Stimulated activated CD4-positive, alpha-beta T cell treated with anti-CD3 and anti-CD28 coated beads, Interleukin-4, amount 100 ng/mL, for 48 hours (primary cell): ENCODE results near the gene HMOX2.

Experiments used
- DNase-seq, 2 donors: peaks; one replicate each; pipeline ENCODE4 v3.0.0-alpha.2; 2020; ENCODE audit warnings: low read depth in 2 of 2

HMOX2 gene

DNA sequence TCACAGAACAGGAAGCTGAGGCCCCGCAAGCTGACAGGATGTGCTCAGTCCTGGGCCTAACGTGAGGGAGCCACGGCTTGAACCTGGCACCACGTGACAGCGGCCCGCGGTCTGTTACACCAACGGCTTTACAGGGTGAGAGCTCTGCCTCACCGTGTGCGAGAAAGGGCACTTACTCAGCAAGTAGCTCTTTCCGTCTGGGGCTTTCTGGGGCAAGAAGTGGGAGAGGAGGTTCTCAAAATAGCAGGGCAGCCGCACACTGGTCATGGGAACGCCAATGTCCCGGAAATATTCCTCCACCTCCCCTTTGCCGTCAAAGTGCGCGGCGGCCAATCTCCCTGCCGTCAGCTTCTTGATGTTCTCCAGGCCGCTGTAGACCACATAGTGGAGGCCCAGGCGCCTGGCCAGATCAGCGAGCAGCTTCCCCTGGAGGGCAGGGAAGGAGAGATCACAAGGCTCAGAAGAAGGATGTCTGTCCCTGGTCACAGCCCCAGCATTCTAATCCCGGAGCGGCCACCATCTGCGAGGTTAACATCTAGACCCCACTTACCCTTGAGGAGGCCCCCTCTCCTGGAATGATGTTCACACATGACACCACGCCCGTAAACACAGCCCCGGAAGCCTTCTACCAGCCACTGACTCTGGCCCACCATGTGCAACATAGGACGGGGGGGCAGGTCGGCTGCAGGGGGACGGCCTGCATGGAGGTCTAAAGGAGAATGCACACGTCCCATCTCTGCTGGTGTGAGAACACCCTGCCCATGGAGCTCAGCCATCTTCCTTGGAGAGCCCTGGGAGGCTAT lies 10.0 kb upstream of the HMOX2 start:
- DNase-seq = peak in 1 of 2 donors; percentile 54

DNA sequence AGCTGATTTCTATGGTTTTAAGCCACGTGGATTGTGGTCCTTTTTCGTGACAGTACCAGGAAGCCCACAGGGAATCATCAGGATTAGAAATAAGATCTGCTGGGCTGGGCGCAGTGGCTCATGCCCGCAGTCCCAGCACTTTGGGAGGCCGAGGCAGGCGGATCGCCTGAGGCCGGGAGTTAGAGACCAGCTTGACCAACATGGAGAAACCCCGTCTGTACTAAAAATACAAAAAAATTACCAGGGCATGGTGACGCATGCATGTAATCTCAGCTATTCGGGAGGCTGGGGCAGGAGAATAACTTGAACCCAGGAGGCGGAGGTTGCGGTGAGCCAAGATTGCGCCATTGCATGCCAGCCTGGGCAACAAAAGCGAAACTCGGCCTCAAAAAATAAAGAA lies 8.3 kb upstream of the HMOX2 start:
- DNase-seq = no peak

DNA sequence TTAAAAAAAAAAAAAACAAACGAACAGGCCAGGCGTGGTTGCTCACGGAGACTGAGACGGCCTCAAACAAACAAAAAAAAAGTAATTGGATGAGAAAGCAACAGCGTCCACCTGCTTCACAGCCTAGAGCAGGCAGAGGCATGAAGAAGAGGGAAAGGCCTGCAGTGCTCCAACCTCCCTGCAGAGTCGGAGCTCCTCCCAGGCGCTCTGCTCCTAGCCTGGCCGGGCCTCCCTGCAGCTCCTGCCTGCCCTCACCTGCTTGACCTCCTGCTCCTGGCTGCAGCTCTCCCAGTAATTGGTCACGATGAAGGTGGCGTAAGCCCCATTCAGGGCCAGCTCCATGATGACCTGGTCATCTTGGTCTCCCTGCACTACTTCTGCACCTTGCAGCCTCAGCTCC lies 7.2 kb upstream of the HMOX2 start:
- no peak for DNase-seq

DNA sequence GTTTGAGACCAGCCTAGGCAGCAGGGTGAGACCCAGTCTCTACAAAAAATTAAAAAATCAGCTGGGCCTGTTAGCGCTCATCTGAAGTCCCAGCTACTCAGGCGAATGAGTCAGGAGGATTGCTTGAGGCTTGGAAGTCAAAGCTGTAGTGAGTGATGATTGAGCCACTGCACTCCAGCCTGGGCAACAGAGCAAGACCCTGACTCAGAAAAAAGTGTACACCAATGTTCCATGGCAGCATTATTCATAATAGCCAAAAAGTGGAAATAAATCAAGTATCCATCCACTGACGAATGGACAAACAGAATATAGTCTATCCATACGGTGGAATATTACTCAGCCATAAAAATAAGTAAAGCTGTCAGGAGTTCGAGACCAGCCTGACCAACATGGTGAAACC lies 4.3 kb upstream of the HMOX2 start:
- no peak for DNase-seq

DNA sequence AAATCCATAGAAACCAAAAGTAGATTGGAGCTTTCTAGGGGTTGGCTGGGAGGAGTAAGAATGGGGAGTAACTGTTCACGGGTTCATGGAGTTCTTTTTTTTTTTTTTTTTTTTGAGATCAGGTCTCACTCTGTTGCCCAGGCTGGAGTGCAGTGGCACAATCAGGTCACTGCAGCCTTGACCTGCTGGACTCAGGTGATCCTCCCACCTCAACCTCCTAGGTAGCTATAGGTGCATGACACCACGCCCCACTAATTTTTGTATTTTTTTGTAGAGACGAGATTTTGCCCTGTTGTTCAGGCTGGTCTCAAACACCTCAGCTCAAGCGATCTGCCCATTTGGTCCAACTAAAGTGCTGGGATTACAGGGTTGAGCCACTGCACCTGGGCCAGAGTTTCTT lies 3.3 kb upstream of the HMOX2 start:
- DNase-seq = no peak

DNA sequence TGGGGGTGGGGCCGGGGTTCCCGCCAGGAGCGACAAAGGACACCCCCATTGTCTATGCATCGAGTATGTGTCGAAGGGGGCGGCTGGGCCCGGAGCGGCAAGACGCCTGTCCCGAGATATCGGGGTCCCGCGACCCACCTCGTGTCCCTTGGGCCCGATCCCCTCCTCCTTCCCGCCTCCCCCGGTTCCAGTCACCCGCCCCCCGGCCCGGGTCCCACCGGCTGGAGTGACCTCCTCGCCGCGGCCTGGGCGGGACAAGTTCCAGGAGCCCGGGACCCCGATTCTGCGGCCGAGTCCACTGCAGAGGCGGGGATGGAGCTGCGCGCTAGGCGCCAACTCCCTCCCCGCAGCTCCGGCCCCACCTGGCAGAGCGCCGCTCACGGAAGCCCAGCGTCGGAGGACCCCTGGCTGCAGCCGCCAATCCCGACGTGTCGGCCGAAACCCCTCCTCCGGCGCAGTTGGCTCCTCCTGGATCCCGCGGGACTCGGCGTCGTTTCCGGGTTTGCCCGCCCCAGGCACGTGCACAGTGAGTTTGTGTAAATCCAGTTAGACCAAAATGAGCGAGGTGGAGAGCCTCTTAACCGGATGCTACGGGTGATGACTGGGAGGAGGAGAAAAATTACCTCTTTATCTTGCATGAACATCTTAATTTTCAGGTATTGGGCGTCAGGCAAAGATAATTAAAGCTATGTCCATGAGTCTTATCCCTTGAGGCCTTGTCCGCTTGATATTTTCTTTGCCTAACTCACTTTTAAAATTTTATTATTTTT lies 1.8 kb upstream of the HMOX2 start, which contains the start of gene NMRAL1:
NMRAL1 (minus strand) TSS at position 434 of the 770 bp plus-strand sequence. CDS start 493 bp downstream, outside the sequence.
- DNase-seq = peak; percentile 89 to 90

DNA sequence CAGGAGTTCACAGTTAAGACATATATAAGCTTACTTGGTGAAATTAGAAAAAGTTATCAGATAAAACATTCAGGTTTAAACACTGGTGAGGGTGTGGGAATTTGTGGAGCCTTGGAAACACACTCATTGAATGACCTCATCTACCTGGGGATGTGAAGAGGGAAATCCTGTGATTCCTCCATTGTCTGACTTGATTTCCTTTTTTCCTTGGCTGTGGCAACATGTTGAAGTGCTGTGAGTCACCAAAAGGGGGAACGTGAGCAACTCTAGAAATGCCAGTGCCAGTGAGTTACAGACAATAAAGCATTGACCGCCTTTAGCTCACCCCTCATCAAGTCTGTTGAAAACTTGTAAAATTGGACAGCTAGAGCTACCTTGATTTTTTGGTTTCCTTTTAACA lies 1.8 kb downstream of the HMOX2 start:
- DNase-seq = no peak

DNA sequence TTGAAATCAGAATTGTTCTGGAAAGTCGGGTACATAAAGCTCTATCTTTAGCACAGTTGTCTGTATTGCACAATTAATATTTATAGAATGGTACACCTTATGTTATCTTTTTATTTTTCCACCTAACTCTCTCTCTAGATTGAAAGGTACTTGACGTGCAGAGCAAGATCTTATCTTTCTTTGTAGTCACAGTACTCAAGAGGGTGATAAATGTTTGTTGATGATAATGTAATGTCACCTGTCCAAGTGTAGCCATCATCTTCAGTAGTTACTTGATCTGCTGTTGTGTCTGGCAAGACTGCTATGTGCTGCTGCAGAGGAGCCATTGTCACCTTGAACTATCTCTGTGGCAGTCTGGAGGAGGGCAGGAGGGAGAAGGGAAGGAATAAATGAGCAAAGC lies 5.3 kb downstream of the HMOX2 start:
- no peak for DNase-seq

DNA sequence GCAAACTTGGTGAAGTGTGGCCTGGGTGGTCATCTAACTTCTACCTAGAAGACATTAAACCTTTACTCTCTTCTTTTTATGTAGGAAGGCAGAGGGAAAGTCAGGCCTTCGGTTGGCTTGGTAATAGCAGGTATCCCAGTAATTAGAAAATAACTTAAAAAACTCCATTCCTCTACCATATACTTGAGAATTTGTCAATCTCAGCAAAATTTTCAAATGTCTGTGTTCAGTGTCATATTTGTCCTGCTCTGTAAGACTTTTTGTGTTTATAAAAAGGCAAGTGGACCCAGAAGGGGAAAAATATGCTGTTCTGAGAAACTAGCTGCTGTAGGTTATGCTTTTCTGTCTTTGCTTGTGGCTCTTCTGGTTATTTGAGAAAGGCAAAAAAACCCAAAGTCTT lies 5.8 kb downstream of the HMOX2 start:
- DNase-seq = no peak

DNA sequence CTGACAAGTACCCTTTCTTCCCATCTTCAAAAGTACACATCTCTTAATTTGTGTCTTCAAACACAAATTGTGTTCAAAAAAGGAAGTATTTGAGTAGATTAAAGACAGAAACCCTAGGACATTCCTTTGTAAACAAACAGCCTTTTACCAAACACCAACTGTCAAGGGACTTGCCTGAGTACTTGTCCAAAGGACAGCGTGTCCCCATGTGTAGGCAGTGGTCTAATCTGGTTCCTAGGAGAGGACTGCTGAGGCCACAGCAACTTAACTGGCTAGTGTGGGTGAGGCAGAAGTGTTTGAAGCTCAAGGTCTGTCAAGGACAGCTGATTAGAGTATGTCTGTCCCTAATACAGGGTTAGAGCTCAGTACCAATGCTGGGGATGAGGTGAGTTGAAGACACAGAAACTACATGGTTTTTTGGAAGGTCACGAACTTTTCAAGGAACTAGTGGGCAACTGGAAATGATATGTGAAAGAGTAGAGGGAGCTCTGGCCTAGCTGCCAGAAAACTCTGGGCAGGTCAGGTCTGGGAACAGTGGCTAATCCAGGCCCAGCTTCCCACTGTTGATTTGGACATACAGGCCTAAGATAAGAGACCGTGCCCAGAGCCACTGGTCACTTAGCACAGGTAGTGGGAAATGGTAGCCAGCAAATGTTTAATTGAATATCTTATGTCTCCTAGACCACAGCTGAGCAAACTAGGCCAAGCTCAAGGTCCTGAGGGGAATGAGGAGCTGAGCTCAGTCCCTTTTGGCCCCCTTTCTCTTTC lies 10.1 kb downstream of the HMOX2 start:
- DNase-seq = no peak

DNA sequence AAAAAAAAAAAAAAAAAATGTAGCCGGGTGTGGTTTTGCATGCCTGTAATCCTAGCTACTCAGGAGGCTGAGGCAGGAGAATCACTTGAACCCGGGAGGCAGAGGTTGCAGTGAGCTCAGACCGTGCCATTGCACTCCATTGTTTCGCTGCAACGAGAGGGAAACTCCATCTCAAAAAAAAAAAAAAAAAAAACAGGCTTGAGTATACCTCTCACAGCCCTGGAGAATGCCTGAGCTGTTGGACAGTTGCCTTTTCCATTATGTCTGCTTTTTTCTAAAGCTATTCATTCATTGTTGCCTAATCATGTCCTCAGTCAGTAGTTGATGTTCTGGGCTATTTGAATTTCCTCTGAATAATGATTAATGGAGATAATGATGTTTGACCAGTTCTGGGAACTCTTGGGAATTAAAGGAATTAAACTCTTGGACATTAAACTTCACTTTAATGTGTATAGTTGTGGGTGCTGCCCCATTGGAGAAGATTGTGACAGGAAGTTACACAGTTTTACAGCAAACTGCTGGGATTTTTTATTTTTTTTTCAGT lies 11.8 kb downstream of the HMOX2 start:
- DNase-seq = no peak

DNA sequence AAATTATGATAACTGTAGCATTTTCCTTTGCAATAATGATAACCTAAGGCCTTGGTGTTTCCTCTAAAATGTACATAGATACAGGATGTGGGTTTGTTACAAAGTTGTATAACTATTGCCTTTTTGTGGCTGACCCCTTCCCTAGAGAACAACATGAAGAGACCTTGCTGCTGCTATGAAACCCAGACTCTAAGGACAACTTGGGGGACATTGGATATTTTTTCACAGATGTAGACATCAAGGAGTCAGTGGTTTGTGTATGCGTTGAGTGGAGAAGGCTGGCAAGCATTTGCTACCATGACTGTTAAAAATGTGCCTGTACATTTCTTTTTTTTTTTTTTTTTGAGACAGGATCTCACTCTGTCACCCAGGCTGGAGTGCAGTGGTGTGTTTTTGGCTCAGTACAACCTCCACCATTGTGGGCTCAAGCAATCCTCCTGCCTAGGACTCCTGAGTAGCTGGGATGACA lies 12.3 kb downstream of the HMOX2 start:
- DNase-seq = no peak

DNA sequence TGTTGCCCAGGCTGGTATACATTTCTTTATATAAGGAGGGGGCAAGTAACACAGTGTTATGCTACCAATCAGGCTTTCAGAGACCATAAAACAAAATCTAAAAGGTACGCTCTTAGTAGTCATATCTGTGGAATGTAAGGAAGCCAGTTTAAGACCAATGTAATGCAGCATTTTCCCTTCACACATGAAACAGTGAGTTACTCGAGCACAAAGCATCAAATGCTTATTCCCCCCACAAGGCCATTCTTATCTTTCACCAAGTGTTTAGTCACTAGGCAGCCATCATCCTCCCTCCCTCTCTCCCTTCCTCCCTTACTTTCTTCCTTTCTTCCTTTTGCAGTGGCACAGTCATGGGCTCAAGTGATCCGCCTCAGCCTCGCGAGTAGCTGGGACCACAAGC lies 12.8 kb downstream of the HMOX2 start:
- no peak for DNase-seq

DNA sequence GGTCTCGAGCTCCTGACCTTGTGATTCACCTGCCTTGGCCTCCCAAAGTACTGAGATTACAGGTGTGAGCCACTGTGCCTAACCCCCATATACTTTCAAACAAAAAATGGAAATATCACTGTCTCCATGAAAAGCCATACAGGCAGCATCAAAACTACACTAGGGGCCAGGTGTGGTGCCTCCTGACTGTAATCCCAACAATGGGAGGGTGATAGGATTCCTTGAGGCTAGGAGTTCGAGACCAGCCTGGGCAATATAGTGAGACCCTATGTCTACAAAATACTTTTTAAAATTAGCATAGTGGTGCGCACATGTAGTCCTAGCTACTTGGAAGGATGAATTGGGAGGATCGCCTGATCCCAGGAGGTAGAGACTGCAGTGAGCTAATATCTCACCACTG lies 15.7 kb downstream of the HMOX2 start:
- DNase-seq = no peak

DNA sequence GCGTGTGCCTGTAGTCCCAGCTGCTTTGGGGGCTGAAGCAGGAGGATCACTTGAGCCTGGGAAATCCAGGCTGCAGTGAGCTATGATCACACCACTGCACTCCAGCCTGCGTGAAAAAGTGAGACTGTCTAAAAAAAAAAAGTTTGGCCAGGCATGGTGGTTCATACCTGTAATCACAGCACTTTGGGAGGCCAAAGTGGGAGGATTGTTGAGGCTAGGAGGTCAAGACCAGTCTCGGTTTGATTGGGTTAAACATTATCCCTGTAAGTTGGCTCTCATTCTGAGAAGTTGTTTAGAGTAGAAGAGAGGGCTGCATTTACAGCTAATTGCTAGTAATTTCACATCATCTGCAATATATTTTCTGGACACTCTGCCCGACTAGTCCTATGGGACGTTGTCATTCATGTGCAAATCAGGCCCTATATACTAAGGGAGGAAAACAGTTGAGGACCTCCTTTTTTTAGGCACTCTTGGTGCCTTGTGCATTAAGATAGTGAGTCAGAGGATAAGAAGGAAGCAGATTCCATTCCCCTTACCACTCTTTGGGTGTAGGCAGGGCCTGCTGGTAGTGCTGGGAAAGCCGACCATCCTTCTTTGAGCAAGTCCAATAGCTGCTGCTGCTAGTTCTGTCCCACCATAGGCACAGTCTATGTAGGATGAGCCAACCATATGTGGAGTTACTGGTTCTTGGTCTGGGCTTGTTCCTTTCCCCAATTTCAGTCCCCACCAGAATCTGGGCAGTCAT lies 18.7 kb downstream of the HMOX2 start:
- DNase-seq = no peak

DNA sequence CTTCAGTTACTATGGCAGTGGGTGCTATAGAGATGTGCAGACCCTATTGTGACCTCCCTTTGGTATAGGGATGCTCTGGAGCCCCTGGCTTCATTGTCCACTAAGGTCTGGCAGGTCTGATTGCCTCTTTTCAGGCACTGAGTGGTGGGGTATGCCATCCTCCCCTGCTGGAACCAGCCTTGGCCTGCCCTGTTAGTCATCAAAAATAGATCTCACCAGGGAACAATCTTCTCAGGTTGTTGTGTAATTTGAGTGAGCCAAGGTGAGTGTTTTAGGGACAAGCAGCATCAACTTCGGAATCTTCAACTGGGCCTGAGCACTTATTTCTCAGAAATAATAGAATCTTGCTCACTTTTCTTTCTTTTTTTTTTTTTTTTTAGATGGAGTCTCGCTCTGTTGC lies 19.6 kb downstream of the HMOX2 start:
- DNase-seq = no peak

DNA sequence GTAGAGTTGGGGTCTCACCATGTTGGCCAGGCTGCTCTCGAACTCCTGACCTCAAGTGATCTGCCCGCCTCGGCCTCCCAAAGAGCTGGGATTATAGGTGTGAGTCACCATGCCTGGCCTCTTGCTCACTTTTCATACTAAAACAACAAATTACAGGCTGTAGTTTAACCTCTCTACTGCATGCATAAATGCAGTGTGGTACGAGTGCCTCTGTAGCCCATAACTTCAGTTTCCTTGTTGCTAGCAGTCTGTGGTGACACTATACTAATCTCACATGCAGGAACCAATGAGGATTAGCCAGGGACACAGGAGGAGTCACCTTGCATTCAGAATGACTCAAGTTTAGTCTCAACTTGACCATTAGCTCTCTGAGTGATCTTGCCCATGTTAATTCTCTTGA lies 20.1 kb downstream of the HMOX2 start:
- DNase-seq = no peak

DNA sequence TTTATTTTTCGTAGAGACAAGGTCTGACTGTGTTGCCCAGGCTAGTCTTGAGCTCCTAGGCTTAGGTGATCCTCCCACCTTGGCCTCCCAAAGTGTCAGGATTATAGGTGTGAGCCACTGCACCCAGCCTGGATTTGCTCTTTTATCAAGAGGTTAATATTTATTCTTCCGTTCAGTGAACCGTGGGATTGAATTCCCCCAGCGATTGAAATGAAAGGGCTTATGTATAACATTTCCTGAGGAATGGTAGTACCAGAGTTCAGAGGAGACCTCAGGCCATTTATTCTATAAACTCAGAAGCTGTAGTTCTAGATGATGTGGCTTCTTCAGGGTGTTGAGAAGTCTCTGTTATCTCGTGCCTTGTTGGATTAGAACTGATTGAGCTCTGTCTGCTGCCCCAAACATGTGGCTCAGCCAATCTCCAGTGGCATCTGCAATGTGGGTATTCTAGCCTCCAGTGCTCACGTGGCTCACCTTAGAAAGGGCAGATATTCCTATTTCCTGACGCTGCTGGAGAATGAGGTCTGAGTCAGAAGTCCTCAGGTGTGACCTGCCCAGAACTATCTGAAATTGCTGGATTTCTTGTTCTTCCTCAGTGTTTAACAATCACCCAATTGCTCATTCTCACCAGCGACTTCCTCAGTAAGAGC lies 22.5 kb downstream of the HMOX2 start:
- DNase-seq = no peak

DNA sequence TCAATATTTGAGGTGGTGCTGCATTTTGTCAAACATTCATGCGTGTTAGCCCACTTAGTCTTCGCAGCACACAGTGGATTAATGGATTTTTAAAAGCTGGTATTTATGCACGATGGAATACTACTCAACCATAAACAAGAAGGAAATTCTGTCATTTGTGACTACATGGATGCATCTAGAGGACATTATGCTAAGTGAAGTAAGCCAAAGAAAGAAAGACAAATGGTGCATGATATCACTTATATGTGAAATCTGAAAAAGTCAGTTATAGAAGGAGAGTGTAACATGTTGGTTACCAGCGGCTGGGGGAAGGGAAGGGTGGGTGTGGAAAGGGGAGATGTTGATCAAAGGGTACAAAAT lies 23.0 kb downstream of the HMOX2 start:
- DNase-seq = no peak

DNA sequence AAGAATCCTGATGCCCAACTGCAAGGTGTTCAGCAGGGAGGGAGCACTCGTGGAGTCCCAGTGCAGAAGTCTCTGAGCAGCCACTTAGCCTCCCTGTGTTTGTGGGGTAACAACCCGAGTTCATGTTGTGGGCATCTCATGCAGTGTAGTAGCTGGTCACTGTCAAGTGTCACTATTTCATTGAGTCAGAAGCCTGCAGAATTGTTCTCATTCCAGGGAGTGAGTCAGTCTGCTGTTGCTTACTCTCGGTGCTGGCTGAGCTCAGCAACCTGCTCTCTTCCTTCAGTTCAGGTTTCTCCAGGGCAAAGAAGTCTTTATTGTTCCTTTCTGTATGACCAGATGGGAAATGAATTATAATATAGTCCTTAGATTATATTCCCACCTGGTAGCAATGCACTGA lies 24.1 kb downstream of the HMOX2 start:
- DNase-seq = no peak

DNA sequence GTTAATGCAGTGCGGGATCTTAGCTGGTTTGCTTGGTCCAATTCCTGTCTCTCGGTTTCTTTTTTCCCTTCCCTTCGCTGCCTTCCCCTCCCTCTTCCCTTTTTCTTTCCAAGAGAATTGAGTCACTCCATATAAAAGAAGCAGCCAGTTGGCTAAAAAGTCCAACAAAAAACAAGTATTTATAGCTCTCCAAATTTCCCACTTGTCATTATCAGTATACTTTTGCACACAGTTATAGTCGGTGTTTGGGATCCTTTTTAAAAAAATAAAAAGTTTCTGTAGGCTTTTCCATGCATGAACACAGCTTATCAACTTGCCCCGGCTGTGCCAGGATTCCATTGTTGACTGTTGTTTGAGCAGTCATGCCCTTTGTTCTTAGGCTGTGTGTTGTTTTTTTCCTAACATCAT lies 24.9 kb downstream of the HMOX2 start:
- no peak for DNase-seq
